Hindlimb muscle (tissue), 1 donor: Measurements from ENCODE around the gene UPB1. TPM values are rescaled to one million over a fixed set of nuclear protein-coding genes. Genes with fewer than 3 reads are reported as not detected.

Source experiments
- DNase-seq: peaks from one replicate; pipeline ENCODE4 v3.0.0-alpha.2; 2013
- polyA plus RNA-seq: library from polyadenylated mRNA; unstranded; fragments of 120-200 nt; gene quantifications from one replicate; pipeline ENCODE4 v1.2.1, GENCODE V29; 2013; ENCODE audit not compliant: insufficient read length

The UPB1 gene
- polyA plus RNA-seq, 1 donor = 0.40 TPM

- no peak for DNase-seq
Observed at GRCh38 chr22:24566899-24567511, 71.9 kb downstream of the UPB1 start.

- DNase-seq = no peak
Observed at GRCh38 chr22:24567668-24568067, 72.5 kb downstream of the UPB1 start.

GRCh38 chr22:24571266-24571665 lies 76.1 kb downstream of the UPB1 start:
- no peak for DNase-seq

- no peak for DNase-seq
Observed at GRCh38 chr22:24576778-24577177, 81.6 kb downstream of the UPB1 start.

Other genes with a start within 250 kb of the UPB1 start
- gene SPECC1L, start 224.5 kb upstream of the UPB1 start, polyA plus RNA-seq = 24.1 TPM
- 11.2 TPM for gene ADORA2A, start 67.7 kb upstream of the UPB1 start, polyA plus RNA-seq
- gene GUCD1, start 59.8 kb downstream of the UPB1 start, polyA plus RNA-seq = 71.0 TPM
- gene SNRPD3, start 60.7 kb downstream of the UPB1 start, polyA plus RNA-seq = 110 TPM
- gene LRRC75B, start 97.7 kb downstream of the UPB1 start, polyA plus RNA-seq = 9.2 TPM
- gene GGT1, start 107.9 kb downstream of the UPB1 start, polyA plus RNA-seq = 3.9 TPM